NCI-H1105 (cell line): ENCODE measurements around the gene ACTR2.
"Not testable (repeated sequence)": the region's sequence is repeated elsewhere in the genome, so short reads cannot be mapped to it uniquely, and the experiment has no call there.

Experiments
- DNase-seq: peaks from one replicate; lab custom pipeline; 2025; lab: John Stamatoyannopoulos, UW

Gene ACTR2

GRCh38 chr2:65228263-65228750, 676 bp downstream of the ACTR2 start:
- DNase-seq = peak; percentile 24

GRCh38 chr2:65231121-65231520, 3.5 kb downstream of the ACTR2 start:
- DNase-seq = no peak

GRCh38 chr2:65231892-65232477, 4.4 kb downstream of the ACTR2 start:
- DNase-seq = no peak

- no peak for DNase-seq
These were observed 5.0 kb downstream of the ACTR2 start for GRCh38 chr2:65232636-65233035.

DNA sequence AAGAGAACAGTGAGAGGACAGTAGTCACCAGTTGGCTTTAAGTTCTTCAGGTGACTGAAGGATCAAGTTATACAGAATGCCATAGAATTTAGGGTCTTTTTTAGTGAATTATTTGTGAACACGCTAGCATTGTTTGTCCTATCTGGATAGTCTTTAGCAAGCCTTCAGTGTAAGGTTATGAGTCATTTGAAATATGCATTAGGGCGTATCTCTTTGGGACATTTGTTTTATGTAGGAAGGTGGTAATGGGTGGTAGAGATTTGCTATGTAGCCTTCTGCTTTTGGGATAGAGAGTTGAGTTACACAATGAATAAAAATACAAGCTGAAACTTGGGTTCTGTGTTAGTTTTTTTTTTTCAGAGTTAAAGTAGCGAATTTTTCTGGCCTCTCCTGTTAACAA, 13.0 kb downstream of the ACTR2 start:
- DNase-seq = no peak

GRCh38 chr2:65244452-65244851, 16.8 kb downstream of the ACTR2 start:
- DNase-seq = not testable (repeated sequence)

GRCh38 chr2:65252640-65253039, 25.0 kb downstream of the ACTR2 start:
- no peak for DNase-seq

DNA sequence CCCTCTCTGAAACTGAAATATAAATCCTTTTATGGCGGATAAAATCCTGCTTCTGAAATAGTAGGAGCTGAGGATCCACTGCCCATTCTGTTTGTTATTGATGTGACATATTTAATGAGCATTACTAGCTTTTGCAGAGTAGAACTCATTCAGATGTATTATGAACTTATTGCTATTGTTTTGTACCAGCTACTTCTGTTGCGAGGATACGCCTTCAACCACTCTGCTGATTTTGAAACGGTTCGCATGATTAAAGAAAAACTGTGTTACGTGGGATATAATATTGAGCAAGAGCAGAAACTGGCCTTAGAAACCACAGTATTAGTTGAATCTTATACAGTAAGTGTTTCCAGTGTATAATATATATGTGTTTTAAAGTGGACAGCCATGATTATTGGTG, 27.7 kb downstream of the ACTR2 start:
- DNase-seq = no peak

- no peak for DNase-seq
These were observed 28.4 kb downstream of the ACTR2 start for GRCh38 chr2:65256054-65256453.

DNA sequence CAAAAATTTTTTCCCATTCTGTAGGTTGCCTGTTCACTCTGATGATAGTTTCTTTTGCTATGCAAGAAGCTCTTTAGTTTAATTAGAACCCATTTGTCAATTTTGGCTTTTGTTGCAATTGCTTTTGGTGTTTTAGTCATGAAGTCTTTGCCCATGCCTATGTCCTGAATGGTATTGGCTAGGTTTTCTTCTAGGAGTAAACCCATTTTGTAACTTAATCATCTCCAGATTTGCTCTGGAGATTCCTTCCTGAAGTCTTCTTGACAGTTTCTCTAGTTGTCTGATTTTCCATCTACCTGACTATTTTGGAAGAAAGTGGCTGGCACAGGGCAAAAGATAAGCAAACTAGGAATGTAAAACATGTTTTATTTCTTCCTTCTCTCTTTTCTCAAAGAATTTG, 30.2 kb downstream of the ACTR2 start:
- not testable (repeated sequence) for DNase-seq

DNA sequence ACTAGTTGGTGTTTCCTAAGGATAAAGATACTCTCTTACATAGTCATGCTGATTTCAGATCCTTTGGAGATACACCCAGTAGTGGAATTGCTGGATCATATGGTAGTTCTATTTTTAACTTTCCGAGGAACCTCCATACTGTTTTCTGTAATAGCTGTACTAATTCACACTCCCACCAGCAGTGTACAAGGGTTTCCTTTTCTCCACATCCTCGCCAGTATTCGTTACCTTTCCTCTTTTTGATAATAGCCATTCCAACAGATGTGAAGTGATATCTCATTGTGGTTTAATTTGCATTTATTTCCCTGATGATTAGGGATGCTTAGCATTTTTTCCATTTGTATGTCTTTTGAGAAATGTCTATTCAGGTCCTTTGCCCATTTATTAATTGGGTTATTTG, 34.0 kb downstream of the ACTR2 start:
- DNase-seq = no peak

- DNase-seq = no peak
These were observed 35.6 kb downstream of the ACTR2 start for GRCh38 chr2:65263262-65263661.

- no peak for DNase-seq
These were observed 36.4 kb downstream of the ACTR2 start for GRCh38 chr2:65263986-65264385.

- DNase-seq = peak; percentile 43
These were observed 37.4 kb downstream of the ACTR2 start for GRCh38 chr2:65264821-65265670.

GRCh38 chr2:65265671-65266045, 38.0 kb downstream of the ACTR2 start:
- DNase-seq = no peak

- no peak for DNase-seq
These were observed 39.4 kb downstream of the ACTR2 start for GRCh38 chr2:65267008-65267407.

DNA sequence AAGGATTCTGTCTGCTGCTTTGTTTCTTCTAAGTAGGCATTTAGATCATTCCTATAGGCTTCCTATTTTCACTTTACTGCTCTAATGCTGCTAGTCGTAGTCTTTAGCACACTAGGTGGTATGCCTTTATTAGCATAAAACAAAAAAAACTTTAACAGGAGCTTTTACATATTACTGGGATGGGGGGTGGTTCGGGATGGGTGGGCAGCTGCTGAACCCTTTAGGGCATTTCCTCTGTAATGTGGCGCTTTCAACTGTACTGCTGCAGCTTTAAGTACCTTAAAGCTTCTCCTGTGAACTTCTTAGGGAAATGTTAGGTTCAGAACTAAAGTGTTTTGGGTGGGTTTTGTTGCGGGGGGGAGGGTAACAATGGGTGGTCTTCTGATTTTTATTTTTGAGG, 41.3 kb downstream of the ACTR2 start:
- DNase-seq = no peak

DNA sequence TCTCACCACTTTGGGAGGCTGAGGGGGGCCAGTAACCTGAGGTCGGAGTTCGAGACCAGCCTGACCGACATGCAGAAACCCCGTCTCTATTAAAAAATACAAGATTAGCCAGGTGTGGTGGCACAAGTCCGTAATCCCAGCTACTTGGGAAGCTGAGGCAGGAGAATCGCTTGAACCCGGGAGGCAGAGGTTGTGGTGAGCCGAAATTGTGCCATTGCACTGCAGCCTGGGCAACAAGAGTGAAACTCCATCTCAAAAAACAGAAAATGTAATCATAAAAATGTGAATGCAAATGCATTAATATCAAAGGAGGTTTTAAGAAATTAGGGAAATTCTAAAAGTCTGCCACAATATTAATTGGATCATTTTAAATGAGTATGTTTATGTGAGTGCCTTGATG, 45.7 kb downstream of the ACTR2 start:
- DNase-seq = no peak

DNA sequence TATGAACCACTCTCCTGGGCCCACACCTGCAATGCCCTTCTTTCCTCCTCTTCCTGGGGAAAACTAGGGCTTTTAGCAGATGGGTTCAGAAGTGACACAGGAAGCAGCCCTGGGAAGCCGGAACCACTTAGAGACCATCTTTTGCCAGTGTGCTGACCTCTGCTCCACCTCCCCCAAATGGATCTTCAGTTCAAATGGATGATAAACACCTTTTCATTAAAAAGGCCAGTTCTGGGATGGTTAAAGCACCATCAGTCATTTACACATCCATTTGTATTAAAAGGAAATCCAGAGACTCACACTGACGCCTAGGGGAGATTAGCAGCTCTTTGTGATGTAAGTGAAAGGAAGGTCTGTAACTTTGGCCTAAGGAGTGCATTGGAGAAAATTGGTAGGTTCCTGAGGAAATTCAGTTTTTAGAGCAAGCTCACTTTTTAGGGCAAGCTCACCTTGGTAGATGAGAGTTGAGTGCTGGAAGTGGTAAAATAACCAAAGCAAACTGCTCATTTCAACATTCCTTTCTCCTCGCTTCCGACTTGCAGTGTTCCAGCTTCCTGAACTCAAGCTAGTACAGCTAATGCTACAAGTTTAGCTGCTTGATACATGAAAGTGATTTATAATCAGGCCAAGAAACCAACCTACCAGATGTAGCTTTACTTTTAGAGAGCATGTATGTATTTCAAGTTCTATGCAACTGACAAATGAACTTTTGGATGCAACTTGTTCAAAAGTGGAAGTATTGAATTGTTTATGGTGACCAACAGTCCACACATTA, 47.7 kb downstream of the ACTR2 start:
- no peak for DNase-seq

DNA sequence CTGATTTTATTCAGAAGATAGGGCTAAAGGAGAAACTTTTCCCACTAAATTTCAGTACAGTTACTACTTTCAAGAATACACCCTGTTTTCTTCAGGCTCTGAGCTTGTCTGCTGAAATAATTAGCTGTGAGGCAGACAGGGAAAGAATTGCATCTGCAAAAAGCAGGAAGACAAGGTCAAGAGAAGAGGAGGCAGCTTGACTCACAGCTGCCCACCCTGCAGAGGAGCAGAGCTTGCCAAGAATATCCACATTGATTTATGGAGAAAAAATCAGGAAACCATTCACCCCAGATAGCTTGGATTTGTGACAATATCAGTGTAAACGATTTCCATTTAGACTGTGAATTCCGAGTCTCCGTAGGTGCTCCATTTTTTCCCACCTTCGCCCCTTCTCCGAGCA, 49.0 kb downstream of the ACTR2 start:
- DNase-seq = no peak

DNA sequence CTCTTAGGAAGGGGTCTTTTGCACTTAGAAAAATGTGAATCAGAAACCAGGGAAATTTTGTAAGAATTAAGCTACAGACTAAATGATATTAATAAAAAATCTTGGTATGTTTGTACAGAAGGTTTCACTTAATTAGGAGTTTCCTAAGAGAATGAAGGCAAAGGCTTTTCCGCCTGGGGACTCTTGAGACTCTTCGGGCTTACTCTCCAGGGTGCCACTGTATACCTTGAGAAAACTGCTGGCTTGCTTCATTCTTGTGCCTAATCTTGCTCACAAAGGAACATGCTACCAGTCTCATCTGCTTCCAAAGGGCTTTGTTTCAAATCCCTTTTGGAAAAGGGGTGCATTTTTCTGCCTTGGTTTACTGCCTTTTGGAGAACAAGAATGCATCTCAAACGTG, 49.5 kb downstream of the ACTR2 start:
- no peak for DNase-seq

DNA sequence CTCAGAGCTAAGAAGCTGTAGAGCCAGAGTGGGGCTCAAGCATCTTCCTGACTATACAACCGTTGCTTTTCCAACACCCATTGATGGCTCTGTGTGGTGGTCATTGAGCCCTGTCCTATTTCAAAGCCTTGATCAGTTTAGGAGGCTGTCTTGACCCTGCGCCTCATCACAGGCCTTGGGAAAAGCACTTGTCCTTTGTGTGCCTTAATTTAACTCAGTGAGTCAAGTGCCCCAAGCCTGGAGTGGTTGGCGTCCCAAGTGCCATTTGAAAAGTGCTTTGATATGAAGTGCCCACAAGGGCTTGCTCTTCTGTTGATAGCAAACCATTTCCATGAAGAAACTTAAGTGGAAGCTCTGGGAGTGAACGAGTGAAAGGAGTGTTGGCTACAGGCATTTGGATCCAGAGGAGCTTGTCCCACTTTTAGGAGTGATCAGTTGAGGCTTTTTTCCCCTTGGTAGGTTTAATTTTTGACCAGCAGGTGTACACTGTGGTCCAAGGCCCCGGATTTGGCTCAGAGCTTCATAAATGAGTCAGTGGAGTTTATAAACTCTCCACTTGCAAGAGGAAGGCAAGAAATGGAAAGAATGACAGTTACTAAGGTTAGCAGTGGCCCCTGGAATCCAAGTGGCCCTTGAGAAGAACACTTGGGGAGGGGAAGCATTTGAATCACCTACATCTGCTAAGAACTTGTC, 50.3 kb downstream of the ACTR2 start:
- no peak for DNase-seq
